Mucosa of stomach (tissue), 1 donor: ENCODE results near the gene HS3ST2.

Experiments
- H3K27me3 ChIP-seq: one replicate; pipeline ENCODE4 v1.7.0; 2013; ENCODE audit warnings: mild to moderate bottlenecking, low read length; ENCODE audit not compliant: control insufficient read depth, insufficient read depth
- H3K36me3 ChIP-seq: one replicate; pipeline ENCODE4 v1.7.0; 2013; ENCODE audit warnings: low read length; ENCODE audit not compliant: control insufficient read depth, insufficient read depth
- H3K4me1 ChIP-seq: one replicate; pipeline ENCODE4 v1.7.0; 2013; ENCODE audit warnings: mild to moderate bottlenecking, low read length; ENCODE audit not compliant: control insufficient read depth, insufficient read depth
- H3K4me3 ChIP-seq: one replicate; pipeline ENCODE4 v1.7.0; 2013; ENCODE audit warnings: low read length
- H3K9ac ChIP-seq: one replicate; pipeline ENCODE4 v1.7.0; 2013; ENCODE audit warnings: mild to moderate bottlenecking, low read length, moderate library complexity
- H3K9me3 ChIP-seq: one replicate; pipeline ENCODE4 v1.7.0; 2013; ENCODE audit warnings: mild to moderate bottlenecking, low read length, moderate library complexity; ENCODE audit not compliant: control insufficient read depth
- donor health status: Pancreatic carcinoma.

HS3ST2 gene

DNA sequence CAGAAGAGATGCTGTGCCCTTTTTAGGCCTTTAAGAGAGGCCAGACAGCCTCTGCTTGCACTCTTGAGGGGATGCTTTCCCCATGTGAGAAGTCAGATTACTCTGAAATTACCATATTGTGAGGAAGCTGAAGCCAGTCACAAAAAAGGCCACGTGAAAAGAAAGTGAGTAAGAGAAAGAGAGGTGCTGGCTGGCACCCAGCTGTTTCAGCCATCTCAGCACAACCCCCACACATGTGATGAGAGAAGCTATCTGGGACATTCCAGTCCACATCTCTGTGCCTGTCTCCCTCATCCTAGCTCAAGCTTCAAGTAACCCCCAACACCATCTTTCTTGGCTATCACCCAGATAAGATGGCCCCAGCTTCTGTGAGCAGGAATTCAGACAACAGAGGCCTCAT lies 131.4 kb downstream of the HS3ST2 start:
- no peaks in the 10 kb centered on the region for H3K9me3 ChIP-seq
- H3K27me3 ChIP-seq, result peaks cover 25% of the 10 kb centered on the region
- no peaks in the 10 kb centered on the region for H3K36me3 ChIP-seq

GRCh38 chr16:22946433-22946832 lies 132.5 kb downstream of the HS3ST2 start:
- H3K4me3 ChIP-seq, result no peak overlapping the region
- H3K9ac ChIP-seq, result no peak overlapping the region
- H3K36me3 ChIP-seq, result no peaks in the 10 kb centered on the region
- peaks cover 20% of the 10 kb centered on the region for H3K27me3 ChIP-seq
- H3K4me1 ChIP-seq, result peaks cover 4% of the 10 kb centered on the region
- no peaks in the 10 kb centered on the region for H3K9me3 ChIP-seq

More for the DNA sequence above, 131.4 kb downstream of the HS3ST2 start:
- Histone ChIP-seq H3K4me1 (peaks cover 4% of the 10 kb centered on the region), H3K4me3 (no peak overlapping the region), H3K9ac (no peak overlapping the region)

DNA sequence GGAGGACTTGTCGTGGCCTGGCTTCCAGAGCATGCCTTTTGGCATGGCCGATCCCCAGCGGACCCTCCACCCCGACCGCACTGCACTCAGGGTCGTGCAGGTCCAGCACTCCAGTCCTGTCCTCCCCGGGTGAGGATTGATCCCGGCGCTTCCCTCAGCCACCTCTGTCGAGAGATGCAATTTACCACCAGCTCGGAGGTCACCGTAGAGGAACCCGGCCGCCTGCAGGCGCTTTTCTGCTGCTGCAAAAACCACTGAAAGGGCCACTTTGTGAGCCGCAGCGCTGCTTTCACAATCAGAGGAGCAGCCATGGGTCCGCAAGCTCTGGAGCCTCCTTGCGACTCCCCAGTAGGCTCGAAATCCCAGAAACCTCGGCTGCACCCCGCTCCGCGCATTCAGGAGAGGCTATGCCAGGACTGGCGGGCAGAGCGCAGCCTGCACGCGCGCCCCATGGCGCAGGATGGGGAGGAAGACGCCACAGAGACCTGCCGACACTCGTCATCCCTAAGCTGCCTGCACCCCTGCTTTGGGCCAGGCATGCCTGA lies 134.2 kb downstream of the HS3ST2 start:
- no peak overlapping the region for H3K9ac ChIP-seq
- peaks cover 4% of the 10 kb centered on the region for H3K4me1 ChIP-seq
- no peaks in the 10 kb centered on the region for H3K9me3 ChIP-seq
- no peaks in the 10 kb centered on the region for H3K36me3 ChIP-seq
- no peak overlapping the region for H3K4me3 ChIP-seq
- peaks cover 16% of the 10 kb centered on the region for H3K27me3 ChIP-seq

DNA sequence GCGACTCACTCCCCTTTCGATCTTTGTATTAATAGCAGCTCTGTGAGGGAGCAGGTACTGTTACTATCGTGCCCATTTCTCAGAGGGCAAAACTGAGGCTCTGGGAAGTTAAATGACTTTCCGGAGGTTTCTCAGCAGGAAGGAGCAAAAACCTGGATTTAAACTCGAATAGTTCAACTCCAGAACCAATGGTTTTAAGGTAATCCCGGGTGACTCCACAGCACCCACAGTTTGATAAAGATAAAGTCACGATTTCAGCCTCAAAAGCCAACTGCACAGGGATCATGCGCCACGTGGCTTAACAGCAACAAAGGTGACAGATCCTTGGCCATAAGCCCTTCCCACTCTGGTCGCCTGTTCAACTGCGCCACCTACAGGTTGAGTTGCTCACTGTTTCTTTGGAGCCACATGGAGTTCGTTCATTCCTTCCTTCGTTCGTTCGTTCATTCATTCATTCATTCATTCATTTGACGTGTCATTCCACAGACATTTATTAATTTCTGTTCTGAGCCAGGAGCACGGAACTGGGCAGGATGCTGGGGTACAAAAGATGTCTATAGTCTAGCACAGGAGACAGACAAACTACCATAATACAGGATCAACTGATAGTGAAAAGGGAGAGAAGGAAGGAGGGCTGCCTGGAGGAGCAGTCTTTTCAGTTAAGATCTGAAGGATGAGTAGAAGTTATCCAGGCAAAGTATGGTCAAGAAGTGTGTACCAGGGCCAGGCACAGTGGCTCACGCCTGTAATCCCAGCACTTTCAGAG lies 134.8 kb downstream of the HS3ST2 start:
- Histone ChIP-seq H3K4me1 (peaks cover 4% of the 10 kb centered on the region), H3K27me3 (peaks cover 13% of the 10 kb centered on the region), H3K9me3 (no peaks in the 10 kb centered on the region), H3K9ac (no peak overlapping the region), H3K36me3 (no peaks in the 10 kb centered on the region), H3K4me3 (no peak overlapping the region)

DNA sequence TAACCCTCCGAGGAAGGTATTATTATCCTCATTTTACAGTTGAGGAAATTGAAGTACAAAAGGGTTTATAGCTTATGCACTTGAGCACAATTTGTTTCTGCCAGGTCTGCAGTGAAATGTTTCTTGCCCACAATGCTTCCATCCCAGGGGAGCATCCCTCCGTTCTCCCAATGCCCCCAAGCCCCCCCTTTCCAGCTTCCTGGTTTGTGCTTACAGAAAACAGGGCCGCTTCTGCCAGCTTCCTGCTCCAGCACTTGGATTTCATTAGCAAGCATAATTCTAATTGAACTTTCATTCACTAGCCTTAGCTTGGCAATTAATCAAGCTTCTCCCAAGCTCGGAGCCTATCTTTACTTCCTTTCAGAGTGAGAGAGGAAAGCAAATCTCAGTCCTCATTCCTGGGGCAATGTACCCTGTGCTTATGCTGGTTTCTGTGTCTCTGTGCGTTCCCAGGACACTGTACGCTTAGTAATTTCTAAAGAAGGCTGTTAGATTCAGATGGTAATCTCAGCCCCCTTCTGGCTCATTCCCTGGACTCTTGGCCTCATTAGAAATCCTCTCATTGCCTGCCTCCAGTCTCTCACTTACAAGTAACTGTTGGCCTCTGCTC lies 141.6 kb downstream of the HS3ST2 start:
- H3K9me3 ChIP-seq, result no peaks in the 10 kb centered on the region
- no peak overlapping the region for H3K9ac ChIP-seq
- H3K27me3 ChIP-seq, result no peaks in the 10 kb centered on the region
- H3K4me3 ChIP-seq, result no peak overlapping the region
- no peaks in the 10 kb centered on the region for H3K36me3 ChIP-seq
- H3K4me1 ChIP-seq, result no peaks in the 10 kb centered on the region

GRCh38 chr16:22961206-22961605 lies 147.2 kb downstream of the HS3ST2 start:
- Histone ChIP-seq H3K27me3 (no peaks in the 10 kb centered on the region), H3K4me3 (no peak overlapping the region), H3K9me3 (no peaks in the 10 kb centered on the region), H3K4me1 (no peaks in the 10 kb centered on the region), H3K36me3 (no peaks in the 10 kb centered on the region), H3K9ac (no peak overlapping the region)

- H3K4me1 ChIP-seq, result no peaks in the 10 kb centered on the region
- no peak overlapping the region for H3K9ac ChIP-seq
- H3K27me3 ChIP-seq, result no peaks in the 10 kb centered on the region
- H3K36me3 ChIP-seq, result no peaks in the 10 kb centered on the region
- H3K4me3 ChIP-seq, result no peak overlapping the region
- no peaks in the 10 kb centered on the region for H3K9me3 ChIP-seq
Observed at GRCh38 chr16:22962905-22963304, 148.9 kb downstream of the HS3ST2 start.
